Superior temporal gyrus (tissue), 1 donor: Measurements from ENCODE around the gene PSORS1C1.
A peak's percentile ranks its signal among the peaks of the same experiment; 100 is the strongest.

Experiments
- DNase-seq: peaks from one replicate; pipeline ENCODE4 v3.0.0-alpha.2; 2016; ENCODE audit errors: extremely low spot score

Gene PSORS1C1

DNA sequence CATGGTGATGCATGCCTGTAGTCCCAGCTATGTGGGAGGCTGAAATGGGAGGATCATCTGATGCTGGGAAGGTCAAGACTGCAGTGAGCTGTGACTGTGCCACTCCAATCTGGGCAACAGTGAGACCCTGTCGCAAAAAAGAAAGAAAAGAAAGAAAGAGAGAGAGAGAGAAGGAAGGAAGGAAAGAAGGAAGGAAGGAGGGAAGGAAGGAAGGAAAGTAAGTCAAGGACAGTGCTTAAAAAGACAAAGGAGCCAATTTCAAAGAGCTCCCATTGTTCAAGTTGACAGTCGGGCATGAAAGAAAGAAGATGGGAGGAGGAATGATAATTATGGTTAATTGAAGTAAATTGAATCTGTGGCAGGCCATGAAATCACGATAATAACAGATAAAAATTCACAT, 18.4 kb upstream of the PSORS1C1 start:
- DNase-seq: no peak

DNA sequence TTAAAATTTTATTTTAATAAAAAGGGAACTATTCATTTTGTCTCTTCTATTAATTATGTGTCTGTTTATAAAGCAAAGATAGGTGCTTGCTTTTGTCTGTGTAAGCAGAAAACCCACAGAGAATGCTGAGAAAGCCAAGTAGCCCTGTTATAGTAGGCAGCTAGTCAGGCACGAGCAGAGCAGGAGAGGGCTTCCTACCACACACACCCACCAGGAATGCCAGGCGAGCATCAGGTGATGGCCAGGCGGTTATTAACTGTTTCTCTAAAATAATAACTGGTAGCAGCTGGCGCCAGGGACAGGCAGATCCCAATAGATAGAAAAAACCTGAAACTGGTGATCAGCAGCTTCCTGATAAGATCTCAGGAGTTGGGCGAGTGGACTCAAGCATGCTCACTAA, 17.9 kb upstream of the PSORS1C1 start:
- no peak for DNase-seq

DNA sequence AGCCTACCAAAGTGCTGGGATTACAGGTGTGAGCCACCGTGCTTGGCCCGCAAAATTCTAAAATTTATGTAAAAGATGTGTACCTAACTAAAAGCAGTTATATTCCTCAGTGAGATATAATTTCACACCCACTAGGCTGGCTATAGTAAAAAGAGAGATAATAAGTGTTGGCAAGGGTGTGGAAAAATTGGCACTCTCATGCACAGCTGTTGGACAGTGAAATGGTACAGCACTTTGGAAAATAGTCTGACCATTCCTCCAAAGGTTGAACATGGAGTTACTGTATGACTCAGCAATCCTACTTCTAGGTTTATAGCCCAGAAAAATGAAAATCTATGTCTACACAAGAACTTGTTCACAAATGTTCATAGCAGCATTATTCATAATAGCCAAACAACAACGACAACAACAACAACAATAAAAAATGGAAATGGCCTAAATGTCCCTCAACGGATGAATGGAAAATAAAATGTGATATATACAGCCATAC, 16.1 kb upstream of the PSORS1C1 start:
- no peak for DNase-seq

DNA sequence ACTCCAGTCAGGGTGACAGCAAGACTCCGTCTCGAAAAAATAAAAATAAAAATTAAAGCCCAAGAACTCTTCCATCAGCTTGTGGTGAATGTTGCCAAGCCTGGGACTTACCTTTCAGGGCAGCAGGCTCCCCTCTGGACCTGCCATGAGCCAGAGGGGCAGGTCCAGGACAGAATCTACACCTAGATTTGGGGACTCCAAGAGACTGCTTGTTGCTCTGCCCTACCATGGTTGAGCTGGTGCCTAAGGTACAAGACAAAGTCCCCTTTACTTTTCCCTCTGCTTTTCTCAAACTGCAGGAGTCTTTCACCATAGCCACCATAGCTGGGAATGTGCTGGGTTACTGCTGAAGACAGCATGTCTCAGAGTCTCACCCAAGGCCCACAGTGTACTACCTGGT, 11.5 kb upstream of the PSORS1C1 start:
- DNase-seq: no peak

DNA sequence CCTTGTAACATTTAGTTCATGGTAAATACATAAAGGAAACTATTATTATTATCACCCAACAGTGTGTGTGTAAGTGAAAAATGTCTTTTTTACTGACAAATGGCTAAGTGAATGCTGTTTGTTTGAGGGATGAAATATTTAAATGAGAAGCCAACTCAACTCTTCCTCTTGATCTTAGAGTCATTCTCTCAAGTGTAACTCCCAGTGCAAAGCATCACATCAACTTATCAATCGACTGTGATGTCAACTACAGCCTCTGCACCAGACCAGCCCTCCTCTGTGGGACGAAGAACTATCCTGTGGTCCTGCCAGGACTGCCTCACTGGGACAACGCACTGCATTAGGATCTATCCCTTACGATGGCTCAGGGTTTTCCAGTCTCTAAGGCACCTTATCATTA, 7.5 kb upstream of the PSORS1C1 start:
- no peak for DNase-seq

DNA sequence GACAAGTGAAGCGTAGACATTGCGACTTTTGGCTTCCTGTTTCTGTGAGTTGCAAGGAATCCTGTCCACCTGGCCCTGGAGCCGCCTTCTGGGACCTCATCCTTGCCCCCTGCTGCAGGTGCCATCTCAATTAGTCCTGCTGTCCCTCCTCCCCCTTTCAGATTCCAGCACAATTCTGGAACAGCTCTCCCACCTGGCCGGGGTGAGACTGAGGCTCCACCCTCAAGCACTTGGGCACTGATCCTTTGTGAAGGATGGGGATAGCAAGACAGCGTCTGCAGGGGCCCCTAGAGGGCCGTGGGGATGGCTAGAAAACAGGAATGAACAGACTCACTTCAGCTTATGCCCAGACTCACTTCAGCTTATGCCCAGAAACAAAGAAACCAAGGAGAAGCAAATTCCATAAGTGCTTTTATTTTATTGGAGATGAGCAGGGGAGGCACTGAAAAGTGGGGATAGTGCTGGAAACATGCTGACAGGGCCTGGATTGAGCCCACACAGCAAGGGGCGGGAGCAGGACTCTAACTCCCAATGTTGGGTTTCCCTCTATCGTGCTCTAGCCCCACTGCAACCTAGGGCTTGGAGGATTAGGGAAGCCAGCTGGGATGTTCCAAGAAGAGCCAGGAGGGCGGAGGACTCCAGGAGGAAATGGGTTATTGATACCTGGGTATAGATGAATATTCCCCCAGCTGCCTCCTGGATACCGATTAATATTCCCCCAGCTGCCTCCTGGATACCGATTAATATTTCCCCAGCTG, 3.6 kb upstream of the PSORS1C1 start:
- DNase-seq: no peak

DNA sequence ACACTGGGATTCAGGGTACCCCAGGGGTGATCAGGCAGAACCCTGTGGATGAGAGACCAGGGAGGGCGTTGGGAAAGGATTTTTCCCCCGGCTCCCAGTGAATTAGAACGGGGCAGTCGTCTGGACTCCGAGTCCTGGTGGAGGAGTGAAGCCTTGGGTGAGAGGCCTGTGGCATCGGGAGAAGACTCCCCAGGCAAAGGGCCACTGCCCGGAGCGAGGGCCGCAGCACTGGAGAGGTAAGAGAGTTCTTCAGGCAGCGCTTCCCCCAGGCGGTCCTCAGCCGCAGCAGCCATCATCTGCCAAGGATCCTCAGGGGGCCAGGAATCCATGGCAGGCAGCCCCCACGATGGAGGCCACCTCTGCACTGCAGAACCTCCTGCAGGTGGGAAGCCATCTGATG, 2.9 kb upstream of the PSORS1C1 start:
- DNase-seq: no peak

DNA sequence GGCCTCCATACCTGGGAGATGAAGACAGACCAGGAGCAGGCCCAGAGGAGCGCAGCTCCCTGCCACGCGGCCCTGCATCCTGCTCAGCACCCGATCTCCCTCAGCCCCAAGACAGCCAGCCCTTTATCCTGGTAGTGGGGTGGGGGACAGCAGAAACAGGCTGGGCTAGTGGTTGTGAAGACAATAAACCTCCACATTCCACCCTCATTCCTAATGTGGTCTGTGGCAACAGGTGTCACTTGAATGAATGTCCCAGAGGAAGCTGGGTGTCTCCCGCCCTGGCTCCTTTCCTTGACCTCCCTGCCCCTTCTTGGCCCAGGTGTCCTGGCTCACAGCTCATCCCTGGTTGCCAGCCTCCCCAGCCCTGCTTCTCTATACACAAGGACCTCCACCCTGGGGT, 2.1 kb upstream of the PSORS1C1 start, which contains the start of gene C6orf15:
Gene C6orf15 (minus strand): TSS at position 98 of the 400 bp plus-strand sequence. CDS start 20 bp downstream, at position 78.
- no peak for DNase-seq

DNA sequence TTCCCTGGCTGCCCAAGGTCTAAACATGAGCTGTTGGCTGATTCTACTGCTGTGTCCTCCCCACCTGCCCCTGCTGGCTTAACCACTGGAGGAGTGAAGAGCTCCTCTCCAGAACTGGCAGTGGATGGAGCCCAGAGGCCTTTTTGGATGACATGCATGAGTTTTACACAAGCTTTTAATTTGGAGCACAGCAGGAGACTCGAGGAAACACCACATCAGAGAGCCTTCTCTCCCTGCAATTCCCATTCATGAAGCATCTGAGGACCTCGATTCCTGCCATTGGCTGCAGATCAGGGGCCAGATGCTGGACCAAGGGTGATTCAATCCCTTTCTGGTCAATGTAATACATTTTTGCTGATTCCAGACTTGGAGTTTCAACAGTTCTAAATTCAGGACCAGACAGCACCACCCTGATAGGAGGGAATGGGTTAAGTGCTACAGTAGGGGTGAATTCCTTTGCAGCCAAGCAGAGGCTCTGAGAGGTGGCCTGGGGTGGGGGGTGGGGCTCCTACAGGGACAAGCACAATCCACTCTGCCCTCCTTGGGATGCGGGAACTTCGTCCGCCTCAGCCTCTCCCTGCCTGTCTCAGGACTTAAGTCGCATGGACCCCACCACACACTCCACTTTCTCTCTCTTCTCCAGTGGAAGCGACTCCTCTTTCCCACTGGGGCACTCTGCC, 599 bp upstream of the PSORS1C1 start:
- DNase-seq: no peak

DNA sequence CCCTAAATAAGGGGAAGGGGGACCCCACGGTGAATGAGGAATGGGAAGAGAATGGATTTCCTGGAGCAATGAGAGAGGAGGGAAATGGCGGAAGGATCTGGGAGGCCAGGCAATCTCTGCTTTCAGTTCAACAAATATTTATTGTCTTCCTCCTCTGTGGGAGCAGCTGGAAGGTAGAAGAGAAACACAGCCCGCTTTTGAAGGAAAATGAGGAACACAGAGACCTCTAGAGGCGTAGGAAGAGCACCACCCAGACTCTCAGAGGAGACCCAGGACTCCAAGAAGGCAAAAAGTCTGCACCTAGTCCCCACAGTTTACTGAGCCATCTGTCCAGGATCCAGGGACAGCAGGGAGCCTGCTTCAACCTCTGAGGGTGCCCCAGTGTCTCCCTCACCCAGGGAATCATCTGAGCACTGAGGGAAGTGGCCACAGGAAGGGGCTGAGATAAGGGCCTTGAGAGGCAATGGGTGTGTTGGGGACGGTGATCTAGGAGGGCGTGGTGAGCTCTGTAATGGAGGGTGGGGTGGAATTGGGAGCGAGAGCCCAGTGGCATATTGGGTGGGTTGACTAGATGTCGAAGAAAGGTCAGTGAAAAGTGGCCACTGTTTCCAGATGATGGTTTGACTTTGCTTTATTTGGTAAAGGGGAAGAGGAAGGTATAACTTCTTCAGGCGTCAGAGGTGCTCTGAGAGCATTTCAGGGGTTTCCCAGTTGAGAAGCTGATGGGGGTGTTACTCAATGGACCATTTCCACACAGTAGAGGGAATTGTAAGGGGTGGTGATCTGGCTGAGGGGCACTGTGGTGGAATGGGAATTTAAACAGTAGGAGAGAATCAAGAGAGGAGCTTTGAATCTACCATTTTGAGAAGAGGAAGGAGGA, 610 bp downstream of the PSORS1C1 start:
- peak; percentile 76 for DNase-seq

DNA sequence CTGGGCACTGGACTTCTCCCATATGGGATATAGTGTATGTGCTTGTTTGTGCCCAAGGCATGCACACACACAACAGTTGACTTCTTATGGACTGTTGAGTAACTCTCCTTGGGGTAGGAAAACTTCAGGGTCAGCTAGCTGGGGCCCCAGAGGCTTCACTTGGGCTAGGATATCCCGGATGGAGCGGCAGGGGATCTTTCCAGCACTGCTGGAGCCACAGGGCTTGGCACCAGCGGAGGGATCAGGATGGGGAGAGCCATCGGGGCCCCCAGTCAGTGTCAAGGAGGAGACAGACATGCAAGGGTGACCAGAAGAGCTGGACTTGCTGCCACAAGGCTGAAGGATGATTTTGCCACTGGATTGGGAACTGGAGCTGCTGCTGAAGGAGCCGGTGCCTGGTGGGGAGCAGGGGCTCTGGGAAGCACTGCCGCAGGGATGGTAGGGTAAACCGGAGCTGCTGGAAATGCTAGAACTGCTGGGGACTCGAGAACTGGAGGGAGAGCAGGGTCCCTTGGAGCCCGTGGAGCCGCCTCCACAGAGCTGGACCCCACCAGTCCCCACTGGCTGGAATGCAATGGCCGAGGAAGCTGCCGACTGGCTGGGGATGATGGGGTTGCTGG, 1.5 kb downstream of the PSORS1C1 start:
- DNase-seq: no peak

DNA sequence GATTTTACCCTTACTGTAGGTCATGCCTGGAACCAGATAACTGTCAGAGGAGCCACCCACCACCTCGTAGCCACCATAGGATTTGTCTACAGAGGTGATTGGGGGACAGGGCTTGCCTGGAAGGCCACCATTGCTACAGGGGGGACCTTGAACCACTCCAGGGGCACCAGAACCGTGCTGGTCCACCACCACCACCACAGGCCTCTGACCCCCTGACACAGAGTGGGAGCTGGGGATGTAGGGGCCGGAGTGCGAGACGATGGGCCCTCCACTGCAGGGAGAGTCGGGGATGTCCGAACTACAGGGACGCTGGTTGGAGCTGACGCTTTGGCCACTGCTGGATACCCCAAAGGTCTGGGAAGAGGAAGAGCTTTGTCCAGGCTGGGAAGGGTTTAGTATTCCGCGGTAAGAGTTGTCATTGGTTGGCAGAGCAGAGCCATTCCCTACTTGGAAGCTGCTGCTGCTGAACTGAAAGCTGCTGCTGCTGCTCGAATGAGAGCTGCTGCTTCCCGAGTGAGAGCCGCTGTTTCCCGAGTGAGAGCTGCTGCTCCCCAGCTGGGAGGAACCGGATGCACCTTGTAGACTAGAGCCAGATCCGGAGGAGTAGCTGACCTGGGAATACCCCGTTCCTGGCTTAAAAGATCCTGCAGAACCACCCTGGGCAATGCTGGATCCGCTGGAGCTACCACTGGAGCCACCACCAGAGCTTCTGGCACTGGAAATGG, 2.2 kb downstream of the PSORS1C1 start:
- DNase-seq: no peak

DNA sequence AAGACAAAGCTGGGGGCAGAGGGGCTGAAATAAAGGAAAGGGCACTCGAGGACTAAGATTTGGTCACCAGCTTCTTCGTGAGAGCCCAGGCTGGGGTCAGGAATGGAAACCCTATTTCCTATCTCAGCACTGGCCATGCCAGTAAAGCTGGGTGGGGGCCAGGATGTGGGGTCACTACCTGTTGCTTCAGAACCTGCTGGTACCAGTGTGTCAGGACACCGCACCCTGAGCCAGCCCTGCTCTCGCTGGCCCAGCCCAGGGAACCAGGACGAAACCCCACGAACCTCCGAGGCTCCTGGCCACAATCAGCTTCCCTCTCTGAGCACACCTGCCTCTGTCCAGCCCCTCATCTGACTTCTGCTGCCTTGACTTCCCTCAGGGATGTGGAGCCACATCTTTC, 3.6 kb downstream of the PSORS1C1 start:
- no peak for DNase-seq

DNA sequence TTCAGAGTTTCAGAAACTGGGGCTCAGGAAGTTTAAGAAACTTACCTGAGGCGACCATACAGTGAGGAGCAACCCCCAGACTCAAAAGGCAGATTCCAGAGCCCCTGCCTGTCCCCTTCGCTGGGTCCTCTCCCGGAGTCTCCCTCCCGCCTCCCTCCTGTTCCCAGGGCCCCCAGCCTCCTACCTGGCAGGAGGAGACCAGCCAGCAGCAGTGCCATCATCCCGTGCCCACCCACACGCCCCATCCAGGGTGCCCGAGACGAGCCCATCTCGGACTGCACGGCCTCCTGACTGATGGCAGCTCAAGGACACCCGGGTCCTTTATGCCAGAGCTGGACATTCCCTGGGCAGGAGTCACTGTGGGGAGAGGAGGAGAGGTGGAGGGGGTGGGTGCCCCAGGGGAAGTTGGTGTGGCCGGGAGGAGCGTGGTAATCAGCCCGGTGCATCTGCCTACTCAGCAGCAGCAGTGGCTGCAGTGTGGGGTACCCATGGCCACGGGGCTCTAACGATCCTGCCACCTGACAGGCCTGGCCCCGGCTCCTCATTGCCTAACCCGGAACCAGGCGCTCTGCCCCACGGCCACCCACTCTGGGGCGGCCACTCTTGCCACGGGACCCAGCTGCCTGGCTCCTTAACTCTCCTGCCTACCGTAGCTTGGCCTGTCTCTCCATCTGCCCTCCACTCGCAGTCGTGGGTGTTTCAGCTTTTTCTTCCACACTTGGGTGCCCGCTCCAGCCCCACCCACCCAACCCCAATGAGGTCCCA, 5.7 kb downstream of the PSORS1C1 start, which contains the start of gene CDSN:
Gene CDSN (minus strand): TSS at position 296 of the 765 bp plus-strand sequence. CDS start 27 bp downstream, at position 269.
- no peak for DNase-seq

DNA sequence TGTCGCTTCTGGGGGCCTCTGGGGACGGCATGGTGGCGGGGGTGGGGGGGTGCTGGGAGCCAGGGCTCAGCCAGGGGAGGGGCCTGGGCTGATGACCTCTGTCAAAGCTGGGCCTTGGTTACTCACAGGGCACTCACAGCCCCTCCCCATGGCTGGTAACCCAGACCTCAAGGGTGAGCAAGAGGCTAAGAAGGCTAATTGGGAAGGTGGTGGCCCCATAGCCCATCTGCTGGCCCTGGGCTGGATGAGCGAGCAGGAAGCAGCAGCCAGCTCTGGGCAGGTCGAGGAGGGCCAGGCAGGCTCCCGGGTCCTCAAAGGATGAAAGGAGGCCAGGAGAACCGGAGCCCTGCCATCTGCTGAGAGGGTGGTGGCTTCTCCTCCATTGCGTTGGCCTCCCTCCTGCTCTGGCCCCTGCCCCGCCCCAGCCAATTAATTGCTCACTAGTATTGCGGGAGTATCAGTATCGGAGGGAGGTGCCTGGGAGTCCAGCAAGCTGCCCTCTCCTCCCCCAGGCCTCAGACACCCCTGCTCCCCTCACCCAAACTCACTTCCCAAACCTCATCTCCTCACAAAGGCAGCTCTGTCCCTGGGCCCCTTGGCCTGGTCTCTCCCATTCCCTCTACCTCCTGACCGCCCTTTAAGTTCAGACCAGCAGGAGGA, 6.7 kb downstream of the PSORS1C1 start:
- DNase-seq: no peak

DNA sequence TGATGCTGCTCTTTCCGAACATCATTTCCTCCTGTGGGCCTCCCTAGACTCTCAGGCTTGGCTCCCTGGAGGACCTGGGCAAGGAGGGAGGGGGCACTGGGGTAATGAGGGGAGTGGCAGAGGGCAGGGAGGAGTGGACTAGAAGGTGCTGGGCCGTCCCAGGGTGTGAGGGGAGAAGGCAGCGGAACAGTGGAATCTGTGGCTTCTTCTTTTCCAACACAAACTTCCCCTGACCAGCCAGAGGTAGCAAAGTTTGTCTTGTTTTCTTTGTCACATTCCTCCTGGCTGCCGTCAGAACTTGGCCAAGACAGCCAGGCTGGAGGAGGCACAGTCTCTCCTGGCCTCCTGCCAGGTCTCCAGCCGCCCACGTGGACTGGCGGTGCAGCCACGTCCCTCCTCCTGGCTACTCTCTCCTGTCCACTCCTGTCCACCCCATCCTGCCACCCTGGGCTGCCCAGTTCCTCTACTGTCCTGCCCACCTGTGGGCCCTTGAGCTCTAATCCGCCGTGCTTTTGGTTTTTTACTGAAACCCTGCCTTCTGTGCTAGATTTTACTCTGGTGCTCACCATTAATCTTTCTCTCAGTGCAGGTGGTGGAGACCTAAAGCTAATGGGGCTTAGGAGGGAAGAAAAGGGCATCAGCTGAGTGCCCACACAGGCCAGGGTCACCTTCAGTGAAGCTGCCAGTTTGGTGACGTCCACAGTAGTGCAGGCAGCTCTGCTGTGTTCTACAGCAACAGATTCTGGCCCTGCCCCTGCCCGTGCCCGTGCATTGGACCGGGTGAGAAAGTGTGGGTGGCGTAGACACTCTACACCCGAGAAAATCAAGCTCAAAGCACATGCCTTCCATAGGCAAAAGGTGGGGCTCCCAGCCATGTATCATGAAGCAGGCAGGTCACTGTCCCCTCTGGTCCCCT, 8.4 kb downstream of the PSORS1C1 start:
- DNase-seq: no peak

DNA sequence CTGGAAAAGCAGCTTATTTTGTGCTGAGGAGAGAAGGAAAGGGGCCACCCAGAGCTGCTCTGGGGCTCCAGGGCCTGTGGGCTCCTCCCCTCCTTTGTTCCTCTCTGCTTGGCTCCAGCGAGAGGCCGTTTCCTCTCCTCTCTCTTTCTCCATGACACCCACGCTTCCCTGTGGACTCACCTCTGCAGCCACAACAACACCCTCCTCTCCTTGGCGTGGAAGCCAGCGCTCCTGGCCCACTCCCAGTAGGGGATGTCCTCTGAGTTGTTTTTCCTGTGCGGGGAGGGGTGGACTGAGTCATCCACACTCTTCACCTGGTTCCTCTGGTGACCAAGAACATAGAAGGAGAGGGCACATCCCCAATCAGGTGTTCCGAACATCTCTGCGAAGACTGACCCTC, 10.6 kb downstream of the PSORS1C1 start:
- DNase-seq: no peak

DNA sequence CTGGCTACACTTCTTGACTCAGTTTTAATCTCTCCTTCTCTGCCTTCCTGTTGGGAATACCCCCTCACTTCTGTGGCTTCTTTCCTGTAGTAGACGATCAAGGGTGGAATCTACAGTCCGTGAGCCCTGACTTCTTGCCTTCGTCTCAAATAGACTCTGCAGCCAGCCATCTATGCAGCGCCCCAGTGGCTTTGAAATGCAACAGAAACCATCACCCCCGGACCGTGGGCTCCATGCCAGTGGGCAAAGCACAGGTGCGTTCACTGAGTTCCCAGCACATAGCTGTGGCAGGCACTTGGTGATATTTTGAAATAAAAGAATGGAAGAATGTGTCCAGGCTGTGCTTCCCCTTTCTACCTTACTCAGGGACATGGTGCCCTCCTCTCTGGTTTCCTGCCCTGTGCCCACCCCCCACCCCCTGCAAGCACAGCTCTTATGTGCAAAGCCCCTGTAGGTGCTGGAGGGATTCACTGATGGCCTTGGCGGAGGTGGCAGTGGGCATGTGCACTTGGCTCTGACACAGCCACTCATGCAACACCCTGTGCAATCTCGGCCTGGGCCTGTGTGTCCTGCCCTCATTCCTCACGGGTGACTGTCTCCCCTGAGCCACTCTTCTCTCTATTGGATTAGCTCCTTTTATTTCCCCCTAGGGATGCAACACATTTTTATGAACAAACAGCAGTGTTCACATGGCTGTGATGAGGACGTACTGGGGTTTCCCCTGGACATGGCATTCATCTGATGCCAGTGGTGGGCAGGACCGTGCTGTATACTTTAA, 11.2 kb downstream of the PSORS1C1 start:
- DNase-seq: no peak
